ENCODE results near the gene EEF1E1.

GRCh38 chr6:8069631-8070284 is 32.6 kb downstream of the EEF1E1 start:
- no peak for TF ChIP-seq CTCF (conservative IDR thresholded peaks at IDR 0.05; ENCODE audit: low read depth, low read length)
- TF ChIP-seq EZH2 (IDR thresholded peaks at IDR 0.05; ENCODE audit: borderline replicate concordance, low read depth, low read length, poor library complexity, severe bottlenecking): no peak
